ENCODE measurements around the gene VAV2. TPM values are rescaled to one million over a fixed set of nuclear protein-coding genes. Genes with fewer than 3 reads are reported as not detected.

VAV2 gene
- total RNA-seq, 1 donor from 2014 or later = 34.6 TPM

- H3K36me3 ChIP-seq = no peaks in the 10 kb centered on the region
- DNase-seq (no peak), ATAC-seq (no peak)
- H3K27ac ChIP-seq = peak overlapping the region; percentile 56
- H3K27me3 ChIP-seq = no peaks in the 10 kb centered on the region
- H3K9me3 ChIP-seq = no peaks in the 10 kb centered on the region
- H3K4me1 ChIP-seq = peaks cover 32% of the 10 kb centered on the region
- intact Hi-C loops (cut with DNase I) = no loop called here
- TF ChIP-seq CTCF (IDR thresholded peaks at IDR 0.05) = no peak
- H3K4me3 ChIP-seq = peak overlapping the region; percentile 29
These were observed 13.2 kb downstream of the VAV2 start for GRCh38 chr9:133978899-133979272.

GRCh38 chr9:133978226-133978898 is 13.8 kb downstream of the VAV2 start:
- Histone ChIP-seq H3K36me3 (no peaks in the 10 kb centered on the region), H3K27ac (peak overlapping the region; percentile 56), H3K9me3 (no peaks in the 10 kb centered on the region), H3K4me3 (no peak overlapping the region), H3K4me1 (peaks cover 35% of the 10 kb centered on the region), H3K27me3 (no peaks in the 10 kb centered on the region)
- no peak for TF ChIP-seq CTCF (IDR thresholded peaks at IDR 0.05)
- intact Hi-C loops (cut with DNase I) = no loop called here
- no peak for ATAC-seq
- peak; percentile 19 for DNase-seq

GRCh38 chr9:133977421-133978201 is 14.5 kb downstream of the VAV2 start:
- peak; percentile 55 for DNase-seq
- TF ChIP-seq CTCF (IDR thresholded peaks at IDR 0.05) = no peak
- peaks cover 35% of the 10 kb centered on the region for H3K4me1 ChIP-seq
- intact Hi-C loops (cut with DNase I) = no loop called here
- no peaks in the 10 kb centered on the region for H3K9me3 ChIP-seq
- no peak for ATAC-seq
- H3K4me3 ChIP-seq = no peak overlapping the region
- H3K27ac ChIP-seq = no peak overlapping the region
- no peaks in the 10 kb centered on the region for H3K36me3 ChIP-seq
- H3K27me3 ChIP-seq = no peaks in the 10 kb centered on the region

- TF ChIP-seq CTCF (IDR thresholded peaks at IDR 0.05) = no peak
- intact Hi-C loops (cut with DNase I) = no loop called here
These were observed 15.2 kb downstream of the VAV2 start for GRCh38 chr9:133976887-133977286.

GRCh38 chr9:133976191-133976861 is 15.8 kb downstream of the VAV2 start:
- intact Hi-C loops (cut with DNase I) = no loop called here
- TF ChIP-seq CTCF (IDR thresholded peaks at IDR 0.05) = no peak
- Histone ChIP-seq H3K9me3 (no peaks in the 10 kb centered on the region), H3K36me3 (no peaks in the 10 kb centered on the region), H3K27ac (no peak overlapping the region), H3K4me1 (peaks cover 39% of the 10 kb centered on the region), H3K27me3 (no peaks in the 10 kb centered on the region), H3K4me3 (no peak overlapping the region)
- DNase-seq (peak; percentile 60), ATAC-seq (no peak)

More at GRCh38 chr9:133976887-133977286, 15.2 kb downstream of the VAV2 start:
- Histone ChIP-seq H3K4me1 (peaks cover 35% of the 10 kb centered on the region), H3K36me3 (no peaks in the 10 kb centered on the region), H3K27ac (no peak overlapping the region), H3K4me3 (no peak overlapping the region), H3K9me3 (no peaks in the 10 kb centered on the region), H3K27me3 (no peaks in the 10 kb centered on the region)
- peak; percentile 59 for DNase-seq
- ATAC-seq = no peak
